ENCODE data around the gene AMOTL1. TPM values are rescaled to one million over a fixed set of nuclear protein-coding genes. Genes with fewer than 3 reads are reported as not detected.

The AMOTL1 gene
- total and polyA plus RNA-seq, 2 of the 8 experiments (the other 6 are each of a cell fraction or from before 2014, with no cell fraction given) = 9.0 to 27.6 TPM

DNA sequence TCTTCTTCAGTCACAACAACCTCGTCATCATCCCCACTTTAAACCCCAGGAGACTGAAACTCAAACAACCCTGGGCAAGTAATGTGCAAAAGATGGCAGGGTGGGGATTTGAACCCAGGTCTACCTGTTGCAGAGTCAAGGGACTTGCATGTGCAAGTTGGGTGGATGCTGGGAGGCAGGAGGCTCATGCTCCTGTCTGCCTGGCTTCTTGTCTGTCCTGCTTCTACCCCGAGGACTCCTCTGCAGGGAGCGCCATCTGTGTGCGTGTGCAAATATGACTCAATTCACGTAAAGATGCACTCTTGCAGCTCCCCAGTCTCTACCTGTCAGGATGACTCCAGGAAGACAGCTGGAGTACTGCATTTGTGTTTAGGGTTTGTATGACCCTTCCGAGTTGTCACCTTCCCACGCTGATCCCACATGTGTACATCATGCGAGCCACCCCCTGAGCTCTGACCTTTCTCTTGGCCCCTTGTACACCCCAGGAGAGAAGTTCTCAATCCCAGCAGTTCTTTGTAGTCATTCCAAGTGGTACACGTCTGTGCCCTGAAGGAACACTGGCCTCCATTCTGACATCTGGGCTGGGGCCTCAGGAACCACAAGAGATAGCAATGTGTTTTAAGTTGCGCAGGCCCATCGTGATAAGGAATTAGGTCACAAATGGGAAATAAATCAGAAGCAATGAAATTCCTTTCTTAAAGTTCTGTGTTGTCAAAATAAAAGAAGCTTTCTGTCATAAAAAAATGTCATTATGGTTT, 109.5 kb downstream of the AMOTL1 start (continued):
- TF ChIP-seq CTBP2 (IDR thresholded peaks at IDR 0.05; ENCODE audit: borderline replicate concordance, insufficient read depth, insufficient read length, low read length) = no peak
